H1 (cell line): ENCODE data around the gene PAPSS2. TPM values are rescaled to one million over a fixed set of nuclear protein-coding genes. Genes with fewer than 3 reads are reported as not detected.

ENCODE experiments used
- CTBP2 ChIP-seq: IDR thresholded peaks from 2 replicates; pipeline ENCODE4 v1.7.0; 2011; ENCODE audit warnings: borderline replicate concordance, mild to moderate bottlenecking, moderate library complexity, mixed read lengths, low read length; ENCODE audit not compliant: insufficient read depth, insufficient read length
- FOSL1 ChIP-seq: IDR thresholded peaks from 2 replicates; pipeline ENCODE4 v1.6.1; 2011; ENCODE audit warnings: mild to moderate bottlenecking, low read depth, low read length, moderate library complexity; ENCODE audit not compliant: insufficient read depth
- SIX5 ChIP-seq: IDR thresholded peaks from 2 replicates; pipeline ENCODE4 v1.6.1; 2011; ENCODE audit warnings: mild to moderate bottlenecking, low read depth, low read length
- polyA plus RNA-seq, 7 experiments: library from polyadenylated mRNA; depleted of rRNA in 3 of 7; stranded (reverse) in 5 of 7; unstranded in 2 of 7; fragments of >200 nt in 5 of 7; fragments of 200-250 nt in 2 of 7; gene quantifications; 1 replicate in 5 of 7; 2 replicates in 1 of 7; 4 replicates in 1 of 7; pipeline versions ENCODE4 v1.2.1 to v1.2.3, GENCODE V29; 2011 to 2013; ENCODE audit warnings: missing spikeins in 2 of 7, mixed read lengths in 2 of 7
- total RNA-seq: library from RNA; stranded (reverse); fragmentation: NEBNext Ultra II Directional; extraction: Animal tissue kit (Norgen Biotek cat#: 25700); gene quantifications from 2 replicates; pipeline ENCODE4 v1.2.1, GENCODE V29; 2021

The PAPSS2 gene
- total and polyA plus RNA-seq, 2 of the 8 experiments (the other 6 are each of a cell fraction or from before 2014, with no cell fraction given) = 7.6 to 20.2 TPM

- TF ChIP-seq SIX5 = no peak
- TF ChIP-seq FOSL1 = no peak
- TF ChIP-seq CTBP2 = no peak
- TF ChIP-seq, all 59 proteins: peak for 0
Measured at GRCh38 chr10:87685832-87686574, 26.3 kb downstream of the PAPSS2 start (continued).
